ENCODE measurements around the gene B3GNT8.

B3GNT8 gene

GRCh38 chr19:41399525-41399924 lies 27.6 kb downstream of the B3GNT8 start:
- H3K4me3 ChIP-seq (ENCODE audit: low read depth, low read length) = no peak overlapping the region
- DNase-seq (ENCODE audit: low read depth) = no peak
- TF ChIP-seq POLR2A (IDR thresholded peaks at IDR 0.05; ENCODE audit: extremely low read depth, insufficient read length) (no peak), CTCF (IDR thresholded peaks at IDR 0.05; ENCODE audit: low read depth, low read length) (no peak), MYC (IDR thresholded peaks at IDR 0.05; ENCODE audit: low read depth, low read length) (no peak), MAX (IDR thresholded peaks at IDR 0.05; ENCODE audit: low read depth, low read length) (no peak)

DNA sequence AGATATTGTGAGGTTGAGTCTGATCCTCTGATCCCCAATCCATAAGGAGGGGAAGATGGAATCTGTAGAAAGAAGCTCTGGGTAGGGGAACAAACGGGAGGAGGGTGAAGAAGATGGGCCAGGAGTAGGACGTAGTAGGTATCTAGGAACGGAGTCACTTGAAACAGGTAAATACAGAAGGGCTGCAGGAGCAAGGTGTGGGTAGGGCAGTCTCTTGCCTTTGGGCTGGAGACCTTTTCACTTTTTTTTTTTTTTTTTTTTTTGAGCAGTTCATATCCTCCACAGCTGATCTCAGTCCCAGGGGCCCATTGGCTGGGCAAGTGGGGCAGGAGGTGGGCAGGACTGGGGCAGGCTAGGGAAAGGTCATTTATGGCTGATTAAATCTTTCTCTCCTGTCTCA lies 28.1 kb downstream of the B3GNT8 start:
- peak overlapping the region; percentile 76 for H3K4me3 ChIP-seq (ENCODE audit: low read depth, low read length)
- no peak for DNase-seq (ENCODE audit: low read depth)
- no peak for TF ChIP-seq POLR2A (IDR thresholded peaks at IDR 0.05; ENCODE audit: extremely low read depth, insufficient read length)
- no peak for TF ChIP-seq MYC (IDR thresholded peaks at IDR 0.05; ENCODE audit: low read depth, low read length)
- TF ChIP-seq CTCF (IDR thresholded peaks at IDR 0.05; ENCODE audit: low read depth, low read length) = no peak
- TF ChIP-seq MAX (IDR thresholded peaks at IDR 0.05; ENCODE audit: low read depth, low read length) = no peak

DNA sequence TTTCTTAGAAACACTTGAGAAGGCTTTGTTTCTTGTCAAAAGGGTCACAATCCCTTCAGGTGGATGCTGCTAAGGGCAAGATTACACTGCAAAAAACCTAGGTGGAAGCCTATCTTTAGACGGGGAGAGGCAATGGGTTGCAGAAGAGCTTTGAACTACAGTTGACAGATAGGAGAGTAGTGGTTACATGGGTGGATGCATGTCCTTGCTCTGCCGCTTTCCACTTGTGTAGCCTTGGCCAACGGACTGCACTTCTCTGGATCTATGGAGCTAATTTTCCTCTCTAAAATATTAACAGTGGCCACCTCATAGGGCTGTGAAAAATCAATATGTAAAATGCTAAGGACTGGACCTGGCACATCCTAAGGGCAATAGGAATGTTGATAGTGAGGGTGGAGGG lies 28.6 kb downstream of the B3GNT8 start:
- peak overlapping the region; percentile 76 for H3K4me3 ChIP-seq (ENCODE audit: low read depth, low read length)
- TF ChIP-seq CTCF (IDR thresholded peaks at IDR 0.05; ENCODE audit: low read depth, low read length) (no peak), MAX (IDR thresholded peaks at IDR 0.05; ENCODE audit: low read depth, low read length) (no peak), MYC (IDR thresholded peaks at IDR 0.05; ENCODE audit: low read depth, low read length) (no peak), POLR2A (IDR thresholded peaks at IDR 0.05; ENCODE audit: extremely low read depth, insufficient read length) (no peak)
- DNase-seq (ENCODE audit: low read depth) = no peak

- peak; percentile 61 for DNase-seq (ENCODE audit: low read depth)
- TF ChIP-seq POLR2A (IDR thresholded peaks at IDR 0.05; ENCODE audit: extremely low read depth, insufficient read length) (no peak), CTCF (IDR thresholded peaks at IDR 0.05; ENCODE audit: low read depth, low read length) (no peak), MAX (IDR thresholded peaks at IDR 0.05; ENCODE audit: low read depth, low read length) (no peak), MYC (IDR thresholded peaks at IDR 0.05; ENCODE audit: low read depth, low read length) (no peak)
- H3K4me3 ChIP-seq (ENCODE audit: low read depth, low read length) = peak overlapping the region; percentile 76
Measured at GRCh38 chr19:41398050-41398418, 29.1 kb downstream of the B3GNT8 start.

GRCh38 chr19:41397086-41398049 lies 29.8 kb downstream of the B3GNT8 start, which contains the start of the genes BCKDHA and EXOSC5:
TSS of gene BCKDHA (plus strand) at chr19:41397818. CDS start at chr19:41397828, 10 bp downstream.
TSS of gene EXOSC5 (minus strand) at chr19:41397359. CDS start at chr19:41397328, 31 bp downstream.
- no peak for TF ChIP-seq CTCF (IDR thresholded peaks at IDR 0.05; ENCODE audit: low read depth, low read length)
- peak; percentile 99 for TF ChIP-seq MAX (IDR thresholded peaks at IDR 0.05; ENCODE audit: low read depth, low read length)
- TF ChIP-seq POLR2A (IDR thresholded peaks at IDR 0.05; ENCODE audit: extremely low read depth, insufficient read length) = peak; percentile 43
- TF ChIP-seq MYC (IDR thresholded peaks at IDR 0.05; ENCODE audit: low read depth, low read length) = peak; percentile 97
- peak; percentile 98 for DNase-seq (ENCODE audit: low read depth)
- H3K4me3 ChIP-seq (ENCODE audit: low read depth, low read length) = peak within 1 kb of the TSS; percentile 90
